ENCODE results near the gene ANKRA2.

GRCh38 chr5:73523861-73524260, 41.6 kb downstream of the ANKRA2 start:
- TF ChIP-seq, protein P1, sequence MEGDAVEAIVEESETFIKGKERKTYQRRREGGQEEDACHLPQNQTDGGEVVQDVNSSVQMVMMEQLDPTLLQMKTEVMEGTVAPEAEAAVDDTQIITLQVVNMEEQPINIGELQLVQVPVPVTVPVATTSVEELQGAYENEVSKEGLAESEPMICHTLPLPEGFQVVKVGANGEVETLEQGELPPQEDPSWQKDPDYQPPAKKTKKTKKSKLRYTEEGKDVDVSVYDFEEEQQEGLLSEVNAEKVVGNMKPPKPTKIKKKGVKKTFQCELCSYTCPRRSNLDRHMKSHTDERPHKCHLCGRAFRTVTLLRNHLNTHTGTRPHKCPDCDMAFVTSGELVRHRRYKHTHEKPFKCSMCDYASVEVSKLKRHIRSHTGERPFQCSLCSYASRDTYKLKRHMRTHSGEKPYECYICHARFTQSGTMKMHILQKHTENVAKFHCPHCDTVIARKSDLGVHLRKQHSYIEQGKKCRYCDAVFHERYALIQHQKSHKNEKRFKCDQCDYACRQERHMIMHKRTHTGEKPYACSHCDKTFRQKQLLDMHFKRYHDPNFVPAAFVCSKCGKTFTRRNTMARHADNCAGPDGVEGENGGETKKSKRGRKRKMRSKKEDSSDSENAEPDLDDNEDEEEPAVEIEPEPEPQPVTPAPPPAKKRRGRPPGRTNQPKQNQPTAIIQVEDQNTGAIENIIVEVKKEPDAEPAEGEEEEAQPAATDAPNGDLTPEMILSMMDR (IDR thresholded peaks at IDR 0.05; ENCODE audit: poor library complexity), result no peak
- no peak for TF ChIP-seq EZH2 (IDR thresholded peaks at IDR 0.05; ENCODE audit: borderline replicate concordance)
- TF ChIP-seq EZH2phosphoT487 (IDR thresholded peaks at IDR 0.05; ENCODE audit: low read depth, severe bottlenecking, unreplicated experiment), result no peak
